Natural killer cell treated with Interleukin-12 subunit alpha and Interleukin-12 subunit beta and Interleukin-15 and Interleukin-18, amount 100 ng/mL, for 72 hours (primary cell): ENCODE data around the gene TMOD2. TPM values are rescaled to one million over a fixed set of nuclear protein-coding genes. Genes with fewer than 3 reads are reported as not detected.

Experiments used
- ATAC-seq, 2 donors: fragments of 150-1000 bp; cut with Tn5 transposase in 1 of 2; sonication (Bioruptor Pico), chemical (Tn5 transposase) in 1 of 2; 2 replicates each; pipeline ENCODE4 v1.10.0; 2021
- DNase-seq: peaks from one replicate; pipeline ENCODE4 v3.0.0; 2022; ENCODE audit warnings: low spot score
- H3K27ac Mint-ChIP-seq, 2 donors: 1 replicate in 1 of 2; 2 replicates in 1 of 2; pipeline ENCODE4 v1.8.0; 2022; ENCODE audit warnings: mixed read lengths in 2 of 2, mild to moderate bottlenecking in 1 of 2, moderate library complexity in 1 of 2
- H3K27me3 Mint-ChIP-seq, 2 donors: 1 replicate in 1 of 2; 2 replicates in 1 of 2; pipeline ENCODE4 v1.8.0; 2022; ENCODE audit warnings: mixed read lengths in 2 of 2
- H3K36me3 Mint-ChIP-seq: one replicate; pipeline ENCODE4 v1.8.0; 2022; ENCODE audit warnings: mixed read lengths
- H3K4me1 Mint-ChIP-seq, 2 donors: 1 replicate in 1 of 2; 2 replicates in 1 of 2; pipeline ENCODE4 v1.8.0; 2022; ENCODE audit warnings: low read depth in 2 of 2, mixed read lengths in 2 of 2, mild to moderate bottlenecking in 1 of 2
- H3K4me3 Mint-ChIP-seq: one replicate; pipeline ENCODE4 v1.8.0; 2022; ENCODE audit warnings: mixed read lengths
- H3K9me3 Mint-ChIP-seq: 2 replicates; pipeline ENCODE4 v1.8.0; 2022; ENCODE audit warnings: mixed read lengths
- total RNA-seq, 2 donors: library from RNA; stranded (reverse); gene quantifications; one replicate each; pipeline ENCODE4 v1.2.3, GENCODE V29; 2022

Gene TMOD2
- total RNA-seq, result 1 to 10 TPM; 2.6 to 7.2 TPM

GRCh38 chr15:51750792-51751696 lies at the start of gene TMOD2:
TSS of gene TMOD2 (plus strand) at chr15:51751597. CDS start at chr15:51766442, 14,845 bp downstream.
- Mint-ChIP-seq H3K9me3 (no peaks in the 10 kb centered on the region), H3K4me1 (peaks cover 10 to 17% of the 10 kb centered on the region in 2 donors), H3K27me3 (peaks cover 57 to 69% of the 10 kb centered on the region in 2 donors), H3K27ac (no peak within 1 kb of the TSS), H3K36me3 (peaks cover 6% of the 10 kb centered on the region), H3K4me3 (peak within 1 kb of the TSS; percentile 77)
- no peak for DNase-seq
- ATAC-seq, result peak; percentile 83 to 85

- Mint-ChIP-seq H3K4me3 (no peak overlapping the region), H3K27ac (no peak overlapping the region), H3K9me3 (no peaks in the 10 kb centered on the region), H3K27me3 (peaks cover 16 to 26% of the 10 kb centered on the region in 2 donors), H3K4me1 (no peaks in the 10 kb centered on the region), H3K36me3 (no peaks in the 10 kb centered on the region)
- DNase-seq, result no peak
- ATAC-seq, result no peak
Measured at GRCh38 chr15:51702710-51703109, 48.7 kb upstream of the TMOD2 start.

GRCh38 chr15:51706291-51706690 lies 45.1 kb upstream of the TMOD2 start:
- Mint-ChIP-seq H3K27me3 (peaks cover 7 to 9% of the 10 kb centered on the region in 2 donors), H3K4me1 (no peaks in the 10 kb centered on the region), H3K36me3 (no peaks in the 10 kb centered on the region), H3K4me3 (no peak overlapping the region), H3K9me3 (no peaks in the 10 kb centered on the region), H3K27ac (no peak overlapping the region)
- no peak for ATAC-seq
- DNase-seq, result no peak

- Mint-ChIP-seq H3K9me3 (no peaks in the 10 kb centered on the region), H3K27ac (no peak overlapping the region), H3K36me3 (no peaks in the 10 kb centered on the region), H3K27me3 (peaks cover 7 to 8% of the 10 kb centered on the region in 2 donors), H3K4me3 (no peak overlapping the region), H3K4me1 (no peaks in the 10 kb centered on the region)
- ATAC-seq, result no peak
- no peak for DNase-seq
Measured at GRCh38 chr15:51706926-51707608, 44.3 kb upstream of the TMOD2 start.

GRCh38 chr15:51708013-51708412 lies 43.4 kb upstream of the TMOD2 start:
- Mint-ChIP-seq H3K36me3 (no peaks in the 10 kb centered on the region), H3K4me3 (no peak overlapping the region), H3K4me1 (no peaks in the 10 kb centered on the region), H3K9me3 (no peaks in the 10 kb centered on the region), H3K27me3 (peaks cover 7 to 8% of the 10 kb centered on the region in 2 donors), H3K27ac (no peak overlapping the region)
- DNase-seq (no peak), ATAC-seq (no peak)

GRCh38 chr15:51709031-51709430 lies 42.4 kb upstream of the TMOD2 start:
- H3K9me3 Mint-ChIP-seq, result no peaks in the 10 kb centered on the region
- ATAC-seq (no peak), DNase-seq (no peak)
- H3K4me3 Mint-ChIP-seq, result no peak overlapping the region
- H3K4me1 Mint-ChIP-seq, result no peaks in the 10 kb centered on the region
- H3K27ac Mint-ChIP-seq, result no peak overlapping the region
- no peaks in the 10 kb centered on the region for H3K36me3 Mint-ChIP-seq
- peaks cover 5 to 7% of the 10 kb centered on the region in 2 donors for H3K27me3 Mint-ChIP-seq

- Mint-ChIP-seq H3K27me3 (no peaks in the 10 kb centered on the region), H3K27ac (no peak overlapping the region), H3K4me1 (no peaks in the 10 kb centered on the region), H3K4me3 (no peak overlapping the region), H3K9me3 (no peaks in the 10 kb centered on the region), H3K36me3 (no peaks in the 10 kb centered on the region)
- DNase-seq (no peak), ATAC-seq (no peak)
Measured at GRCh38 chr15:51714162-51714561, 37.2 kb upstream of the TMOD2 start.

- no peak overlapping the region for H3K27ac Mint-ChIP-seq
- no peak for DNase-seq
- no peaks in the 10 kb centered on the region for H3K4me1 Mint-ChIP-seq
- H3K4me3 Mint-ChIP-seq, result no peak overlapping the region
- no peaks in the 10 kb centered on the region for H3K36me3 Mint-ChIP-seq
- no peaks in the 10 kb centered on the region for H3K9me3 Mint-ChIP-seq
- no peak for ATAC-seq
- no peaks in the 10 kb centered on the region for H3K27me3 Mint-ChIP-seq
Measured at GRCh38 chr15:51714911-51715310, 36.5 kb upstream of the TMOD2 start.

- ATAC-seq, result no peak
- no peak for DNase-seq
- Mint-ChIP-seq H3K4me3 (no peak overlapping the region), H3K4me1 (peaks cover 0 to 5% of the 10 kb centered on the region in 2 donors), H3K9me3 (no peaks in the 10 kb centered on the region), H3K36me3 (peaks cover 5% of the 10 kb centered on the region), H3K27me3 (no peaks in the 10 kb centered on the region), H3K27ac (no peak overlapping the region)
Measured at GRCh38 chr15:51718219-51718618, 33.2 kb upstream of the TMOD2 start.

- DNase-seq (no peak), ATAC-seq (no peak)
- H3K9me3 Mint-ChIP-seq, result no peaks in the 10 kb centered on the region
- no peaks in the 10 kb centered on the region for H3K27me3 Mint-ChIP-seq
- no peak overlapping the region for H3K27ac Mint-ChIP-seq
- H3K36me3 Mint-ChIP-seq, result peaks cover 5% of the 10 kb centered on the region
- H3K4me1 Mint-ChIP-seq, result peaks cover 0 to 5% of the 10 kb centered on the region in 2 donors
- no peak overlapping the region for H3K4me3 Mint-ChIP-seq
Measured at GRCh38 chr15:51718746-51719145, 32.7 kb upstream of the TMOD2 start.

- Mint-ChIP-seq H3K36me3 (peaks cover 5% of the 10 kb centered on the region), H3K4me3 (no peak overlapping the region), H3K9me3 (no peaks in the 10 kb centered on the region), H3K4me1 (peaks cover 0 to 14% of the 10 kb centered on the region in 2 donors), H3K27me3 (no peaks in the 10 kb centered on the region), H3K27ac (no peak overlapping the region)
- DNase-seq (no peak), ATAC-seq (no peak)
Measured at GRCh38 chr15:51720201-51720995, 31.0 kb upstream of the TMOD2 start.

- peaks cover 5% of the 10 kb centered on the region for H3K36me3 Mint-ChIP-seq
- no peak overlapping the region for H3K27ac Mint-ChIP-seq
- H3K4me3 Mint-ChIP-seq, result no peak overlapping the region
- DNase-seq, result no peak
- H3K27me3 Mint-ChIP-seq, result no peaks in the 10 kb centered on the region
- no peaks in the 10 kb centered on the region for H3K9me3 Mint-ChIP-seq
- H3K4me1 Mint-ChIP-seq, result peaks cover 3 to 17% of the 10 kb centered on the region in 2 donors
- ATAC-seq, result no peak
Measured at GRCh38 chr15:51721199-51721960, 30.0 kb upstream of the TMOD2 start.

GRCh38 chr15:51724199-51724598 lies 27.2 kb upstream of the TMOD2 start:
- Mint-ChIP-seq H3K27me3 (no peaks in the 10 kb centered on the region), H3K27ac (peak overlapping the region in 1 of 2 donors; percentile 60), H3K36me3 (peaks cover 5% of the 10 kb centered on the region), H3K4me3 (no peak overlapping the region), H3K9me3 (no peaks in the 10 kb centered on the region), H3K4me1 (peaks cover 17 to 31% of the 10 kb centered on the region in 2 donors)
- no peak for ATAC-seq
- DNase-seq, result no peak
